Measurements from ENCODE around the gene IGHMBP2. TPM values are rescaled to one million over a fixed set of nuclear protein-coding genes. Genes with fewer than 3 reads are reported as not detected.

Gene IGHMBP2
- total RNA-seq, 1 experiment from 2014 or later, result 27.8 TPM

DNA sequence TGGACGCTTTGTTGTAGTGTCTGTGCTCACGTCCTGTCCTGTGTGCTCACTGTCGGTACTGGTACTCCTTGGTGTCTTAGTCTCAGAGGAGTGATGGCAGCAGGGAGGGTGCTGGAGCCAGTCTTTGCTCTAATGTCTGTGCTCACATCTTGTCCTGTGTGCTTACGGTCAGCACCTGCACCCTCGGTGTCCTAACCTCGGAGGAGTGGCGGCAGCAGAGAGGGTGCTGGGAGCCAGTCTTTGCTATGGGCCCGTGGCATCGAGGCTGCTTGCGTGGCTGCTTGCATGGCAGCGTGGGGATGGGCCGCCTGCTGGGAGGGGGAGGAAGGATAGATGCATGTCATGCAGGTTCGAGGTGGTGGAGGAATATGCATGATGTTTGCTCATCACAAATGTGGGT, 12.7 kb downstream of the IGHMBP2 start:
- POLR2A ChIA-PET, result no interaction called here
- intact Hi-C loops (cut with micrococcal nuclease; ENCODE audit: unreplicated experiment), result no loop called here

DNA sequence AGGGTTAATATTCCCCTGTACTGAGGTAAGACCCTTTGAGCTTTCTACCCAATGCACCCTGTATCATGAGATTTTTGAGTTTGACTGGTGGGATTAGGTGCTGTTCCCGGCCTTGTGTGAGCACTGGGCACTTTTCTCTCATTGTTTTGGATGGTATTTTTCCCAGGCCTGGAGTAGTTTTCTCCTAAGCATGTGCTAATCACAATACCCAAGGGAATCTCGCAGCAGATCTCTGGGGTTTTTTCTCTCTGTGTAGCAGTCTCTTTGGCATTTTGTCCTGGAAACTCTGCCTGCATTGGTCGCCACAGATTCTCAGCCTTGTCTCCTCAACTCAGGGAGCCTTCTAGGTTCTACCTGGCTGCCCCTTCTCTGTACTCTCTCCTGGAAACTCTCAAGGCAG, 19.9 kb downstream of the IGHMBP2 start:
- H3K27ac ChIP-seq (ENCODE audit: low read length), result no peak overlapping the region
- H3K9me3 ChIP-seq (ENCODE audit: control insufficient read depth, insufficient read depth, low read depth, low read length), result peaks cover 14% of the 10 kb centered on the region; the same call in 1 of the 2 replicates
- in situ Hi-C loops (cut with HindIII; ENCODE audit: low pct_unique_long_range_greater_than_20kb, low sequenced_read_pairs) (no loop called here), intact Hi-C loops (cut with micrococcal nuclease; ENCODE audit: unreplicated experiment) (no loop called here)
- H3K27me3 ChIP-seq (ENCODE audit: control insufficient read depth, insufficient read depth, low read length), result no peaks in the 10 kb centered on the region
- BruUV-seq (replicated peaks), result no TSS peak
- no peak for ATAC-seq
- TF ChIP-seq, protein P1, sequence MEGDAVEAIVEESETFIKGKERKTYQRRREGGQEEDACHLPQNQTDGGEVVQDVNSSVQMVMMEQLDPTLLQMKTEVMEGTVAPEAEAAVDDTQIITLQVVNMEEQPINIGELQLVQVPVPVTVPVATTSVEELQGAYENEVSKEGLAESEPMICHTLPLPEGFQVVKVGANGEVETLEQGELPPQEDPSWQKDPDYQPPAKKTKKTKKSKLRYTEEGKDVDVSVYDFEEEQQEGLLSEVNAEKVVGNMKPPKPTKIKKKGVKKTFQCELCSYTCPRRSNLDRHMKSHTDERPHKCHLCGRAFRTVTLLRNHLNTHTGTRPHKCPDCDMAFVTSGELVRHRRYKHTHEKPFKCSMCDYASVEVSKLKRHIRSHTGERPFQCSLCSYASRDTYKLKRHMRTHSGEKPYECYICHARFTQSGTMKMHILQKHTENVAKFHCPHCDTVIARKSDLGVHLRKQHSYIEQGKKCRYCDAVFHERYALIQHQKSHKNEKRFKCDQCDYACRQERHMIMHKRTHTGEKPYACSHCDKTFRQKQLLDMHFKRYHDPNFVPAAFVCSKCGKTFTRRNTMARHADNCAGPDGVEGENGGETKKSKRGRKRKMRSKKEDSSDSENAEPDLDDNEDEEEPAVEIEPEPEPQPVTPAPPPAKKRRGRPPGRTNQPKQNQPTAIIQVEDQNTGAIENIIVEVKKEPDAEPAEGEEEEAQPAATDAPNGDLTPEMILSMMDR (IDR thresholded peaks at IDR 0.05), result no peak
- TF ChIP-seq POLR2AphosphoS5 (IDR thresholded peaks at IDR 0.05; ENCODE audit: low read depth, low read length) (no peak), TCF7L2 (IDR thresholded peaks at IDR 0.05; ENCODE audit: low read depth, low read length) (no peak), SIN3A (IDR thresholded peaks at IDR 0.05; ENCODE audit: borderline replicate concordance, insufficient read depth, low read depth, low read length) (no peak)
- TF ChIP-seq, protein P2, sequence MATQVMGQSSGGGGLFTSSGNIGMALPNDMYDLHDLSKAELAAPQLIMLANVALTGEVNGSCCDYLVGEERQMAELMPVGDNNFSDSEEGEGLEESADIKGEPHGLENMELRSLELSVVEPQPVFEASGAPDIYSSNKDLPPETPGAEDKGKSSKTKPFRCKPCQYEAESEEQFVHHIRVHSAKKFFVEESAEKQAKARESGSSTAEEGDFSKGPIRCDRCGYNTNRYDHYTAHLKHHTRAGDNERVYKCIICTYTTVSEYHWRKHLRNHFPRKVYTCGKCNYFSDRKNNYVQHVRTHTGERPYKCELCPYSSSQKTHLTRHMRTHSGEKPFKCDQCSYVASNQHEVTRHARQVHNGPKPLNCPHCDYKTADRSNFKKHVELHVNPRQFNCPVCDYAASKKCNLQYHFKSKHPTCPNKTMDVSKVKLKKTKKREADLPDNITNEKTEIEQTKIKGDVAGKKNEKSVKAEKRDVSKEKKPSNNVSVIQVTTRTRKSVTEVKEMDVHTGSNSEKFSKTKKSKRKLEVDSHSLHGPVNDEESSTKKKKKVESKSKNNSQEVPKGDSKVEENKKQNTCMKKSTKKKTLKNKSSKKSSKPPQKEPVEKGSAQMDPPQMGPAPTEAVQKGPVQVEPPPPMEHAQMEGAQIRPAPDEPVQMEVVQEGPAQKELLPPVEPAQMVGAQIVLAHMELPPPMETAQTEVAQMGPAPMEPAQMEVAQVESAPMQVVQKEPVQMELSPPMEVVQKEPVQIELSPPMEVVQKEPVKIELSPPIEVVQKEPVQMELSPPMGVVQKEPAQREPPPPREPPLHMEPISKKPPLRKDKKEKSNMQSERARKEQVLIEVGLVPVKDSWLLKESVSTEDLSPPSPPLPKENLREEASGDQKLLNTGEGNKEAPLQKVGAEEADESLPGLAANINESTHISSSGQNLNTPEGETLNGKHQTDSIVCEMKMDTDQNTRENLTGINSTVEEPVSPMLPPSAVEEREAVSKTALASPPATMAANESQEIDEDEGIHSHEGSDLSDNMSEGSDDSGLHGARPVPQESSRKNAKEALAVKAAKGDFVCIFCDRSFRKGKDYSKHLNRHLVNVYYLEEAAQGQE (IDR thresholded peaks at IDR 0.05; ENCODE audit: insufficient read depth in 1 of 2, low read depth in 2 of 2, low read length in 1 of 2), result no peak
- DNase-seq (ENCODE audit: low read depth, low spot score), result no peak
- H3K4me1 ChIP-seq (ENCODE audit: control insufficient read depth, insufficient read depth, low read length), result no peaks in the 10 kb centered on the region
- ChIA-PET CTCF (no interaction called here), POLR2A (no interaction called here)
- H3K4me3 ChIP-seq (ENCODE audit: low read depth in 2 of 2, low read length in 2 of 2), result no peak overlapping the region
- H3K36me3 ChIP-seq (ENCODE audit: control insufficient read depth, insufficient read depth, low read length), result peaks cover 7% of the 10 kb centered on the region; the same call in 1 of the 2 replicates

More for the DNA sequence above, 12.7 kb downstream of the IGHMBP2 start:
- ATAC-seq, result no peak
- CTCF ChIA-PET, result no interaction called here
- no peak overlapping the region for H3K27ac ChIP-seq (ENCODE audit: low read length)
- TF ChIP-seq, protein P1 (IDR thresholded peaks at IDR 0.05), result no peak
- TF ChIP-seq SIN3A (IDR thresholded peaks at IDR 0.05; ENCODE audit: borderline replicate concordance, insufficient read depth, low read depth, low read length) (no peak), POLR2AphosphoS5 (IDR thresholded peaks at IDR 0.05; ENCODE audit: low read depth, low read length) (no peak), TCF7L2 (IDR thresholded peaks at IDR 0.05; ENCODE audit: low read depth, low read length) (no peak)
- TF ChIP-seq, protein P2 (IDR thresholded peaks at IDR 0.05; ENCODE audit: insufficient read depth in 1 of 2, low read depth in 2 of 2, low read length in 1 of 2), result no peak
- in situ Hi-C loops (cut with HindIII; ENCODE audit: low pct_unique_long_range_greater_than_20kb, low sequenced_read_pairs), result no loop called here
- peaks cover 4% of the 10 kb centered on the region; the same call in 1 of the 2 replicates for H3K36me3 ChIP-seq (ENCODE audit: control insufficient read depth, insufficient read depth, low read length)
- no peaks in the 10 kb centered on the region for H3K4me1 ChIP-seq (ENCODE audit: control insufficient read depth, insufficient read depth, low read length)
- DNase-seq (ENCODE audit: low read depth, low spot score), result no peak
- no peaks in the 10 kb centered on the region for H3K9me3 ChIP-seq (ENCODE audit: control insufficient read depth, insufficient read depth, low read depth, low read length)
- BruUV-seq (replicated peaks), result no TSS peak
- no peaks in the 10 kb centered on the region for H3K27me3 ChIP-seq (ENCODE audit: control insufficient read depth, insufficient read depth, low read length)
- no peak overlapping the region for H3K4me3 ChIP-seq (ENCODE audit: low read depth in 2 of 2, low read length in 2 of 2)

Data from Panc1 (cell line).